SK-N-MC (cell line): ENCODE data around the gene CCDC158.
A peak's percentile ranks its signal among the peaks of the same experiment; 100 is the strongest.

Experiments
- DNase-seq: peaks from one replicate; pipeline ENCODE4 v3.0.0-alpha.2; 2011; ENCODE audit warnings: low read depth, low spot score
- H3K27ac ChIP-seq: fragments of 200-600 bp; sonication (generic); 2 replicates; pipeline ENCODE4 v1.5.1; 2016; ENCODE audit warnings: mixed run types
- H3K36me3 ChIP-seq: fragments of 200-600 bp; sonication (generic); 2 replicates; pipeline ENCODE4 v1.6.1; 2017; ENCODE audit warnings: antibody characterized with exemption, low read length, mixed read lengths; ENCODE audit not compliant: insufficient read depth
- H3K4me3 ChIP-seq: fragments of 200-600 bp; sonication (generic); 2 replicates; pipeline ENCODE4 v1.5.1; 2016
- H3K9ac ChIP-seq: fragments of 200-600 bp; sonication (generic); 2 replicates; pipeline ENCODE4 v1.8.0; 2017; ENCODE audit warnings: mixed run types, mixed read lengths; ENCODE audit not compliant: insufficient read length
- H3K9me3 ChIP-seq: fragments of 200-600 bp; sonication (generic); 2 replicates; pipeline ENCODE4 v1.6.1; 2017; ENCODE audit warnings: low read depth, mild to moderate bottlenecking, antibody characterized with exemption, low read length, moderate library complexity, mixed read lengths
- EZH2 ChIP-seq: fragments of 200-600 bp; sonication (generic); IDR thresholded peaks from one replicate; pipeline ENCODE4 v1.6.1; 2017; ENCODE audit warnings: antibody characterized with exemption
- FOXP2 ChIP-seq: optimal IDR thresholded peaks from 2 replicates; pipeline ENCODE3; 2011; ENCODE audit warnings: mild to moderate bottlenecking, moderate library complexity; ENCODE audit not compliant: insufficient read depth; ENCODE audit errors: extremely low read length, control extremely low read depth
- POLR2AphosphoS5 ChIP-seq: IDR thresholded peaks from 2 replicates; pipeline ENCODE4 v1.6.1; 2012; ENCODE audit warnings: mild to moderate bottlenecking, low read depth, low read length, borderline replicate concordance

CCDC158 gene

GRCh38 chr4:76453232-76453631 is 32.3 kb upstream of the CCDC158 start:
- no peak for TF ChIP-seq FOXP2
- TF ChIP-seq POLR2AphosphoS5, result no peak
- no peak for TF ChIP-seq EZH2
- no peaks in the 10 kb centered on the region for H3K36me3 ChIP-seq
- DNase-seq, result no peak
- no peak overlapping the region for H3K9ac ChIP-seq
- no peak overlapping the region for H3K27ac ChIP-seq
- no peaks in the 10 kb centered on the region for H3K9me3 ChIP-seq
- H3K4me3 ChIP-seq, result no peak overlapping the region

- H3K9me3 ChIP-seq, result no peaks in the 10 kb centered on the region
- peak overlapping the region; percentile 56 for H3K9ac ChIP-seq
- TF ChIP-seq FOXP2, result no peak
- no peak for TF ChIP-seq POLR2AphosphoS5
- TF ChIP-seq EZH2, result no peak
- H3K36me3 ChIP-seq, result no peaks in the 10 kb centered on the region
- peak overlapping the region; percentile 79 for H3K27ac ChIP-seq
- peak overlapping the region; percentile 61 for H3K4me3 ChIP-seq
- no peak for DNase-seq
These were observed 28.9 kb upstream of the CCDC158 start for GRCh38 chr4:76449833-76450232.

- H3K27ac ChIP-seq, result peak overlapping the region; percentile 79
- TF ChIP-seq FOXP2 (no peak), POLR2AphosphoS5 (no peak), EZH2 (no peak)
- H3K9me3 ChIP-seq, result no peaks in the 10 kb centered on the region
These were observed 28.4 kb upstream of the CCDC158 start for GRCh38 chr4:76449362-76449767.

GRCh38 chr4:76448211-76448610 is 27.3 kb upstream of the CCDC158 start:
- Histone ChIP-seq H3K36me3 (no peaks in the 10 kb centered on the region), H3K27ac (no peak overlapping the region), H3K9me3 (no peaks in the 10 kb centered on the region), H3K4me3 (no peak overlapping the region), H3K9ac (no peak overlapping the region)
- TF ChIP-seq EZH2 (no peak), FOXP2 (no peak), POLR2AphosphoS5 (no peak)
- DNase-seq, result no peak

More at GRCh38 chr4:76449362-76449767, 28.4 kb upstream of the CCDC158 start:
- H3K9ac ChIP-seq, result peak overlapping the region; percentile 56
- H3K36me3 ChIP-seq, result no peaks in the 10 kb centered on the region
- peak overlapping the region; percentile 61 for H3K4me3 ChIP-seq
- DNase-seq, result no peak

- H3K9ac ChIP-seq, result no peak overlapping the region
- no peaks in the 10 kb centered on the region for H3K36me3 ChIP-seq
- no peak overlapping the region for H3K4me3 ChIP-seq
- no peak for TF ChIP-seq POLR2AphosphoS5
- TF ChIP-seq FOXP2, result no peak
- no peak for TF ChIP-seq EZH2
- H3K27ac ChIP-seq, result 0 out of 2 replicates have a peak overlapping the region, but pooled peaks have one; percentile 4
- H3K9me3 ChIP-seq, result no peaks in the 10 kb centered on the region
- no peak for DNase-seq
These were observed 26.5 kb upstream of the CCDC158 start for GRCh38 chr4:76447393-76447851.

- Histone ChIP-seq H3K27ac (no peak overlapping the region), H3K9me3 (no peaks in the 10 kb centered on the region), H3K4me3 (no peak overlapping the region), H3K9ac (no peak overlapping the region), H3K36me3 (no peaks in the 10 kb centered on the region)
- DNase-seq, result no peak
- TF ChIP-seq EZH2 (no peak), POLR2AphosphoS5 (no peak), FOXP2 (no peak)
These were observed 25.0 kb upstream of the CCDC158 start for GRCh38 chr4:76445911-76446310.

- Histone ChIP-seq H3K27ac (no peak overlapping the region), H3K4me3 (no peak overlapping the region), H3K36me3 (no peaks in the 10 kb centered on the region), H3K9me3 (no peaks in the 10 kb centered on the region), H3K9ac (no peak overlapping the region)
- DNase-seq, result no peak
- TF ChIP-seq EZH2, result no peak
- TF ChIP-seq FOXP2, result no peak
- TF ChIP-seq POLR2AphosphoS5, result no peak
These were observed 22.4 kb upstream of the CCDC158 start for GRCh38 chr4:76443376-76443775.

GRCh38 chr4:76442807-76443206 is 21.9 kb upstream of the CCDC158 start:
- no peak for TF ChIP-seq FOXP2
- TF ChIP-seq POLR2AphosphoS5, result no peak
- TF ChIP-seq EZH2, result no peak
- Histone ChIP-seq H3K9ac (no peak overlapping the region), H3K27ac (no peak overlapping the region)

GRCh38 chr4:76441881-76442280 is 20.9 kb upstream of the CCDC158 start:
- H3K9ac ChIP-seq, result no peak overlapping the region
- no peak overlapping the region for H3K4me3 ChIP-seq
- TF ChIP-seq POLR2AphosphoS5 (no peak), EZH2 (no peak), FOXP2 (no peak)
- no peak overlapping the region for H3K27ac ChIP-seq
- DNase-seq, result no peak
- H3K36me3 ChIP-seq, result no peaks in the 10 kb centered on the region
- no peaks in the 10 kb centered on the region for H3K9me3 ChIP-seq

More at GRCh38 chr4:76442807-76443206, 21.9 kb upstream of the CCDC158 start:
- Histone ChIP-seq H3K36me3 (no peaks in the 10 kb centered on the region), H3K9me3 (no peaks in the 10 kb centered on the region), H3K4me3 (no peak overlapping the region)
- DNase-seq, result no peak
